ENCODE data around the gene AP3M1. TPM values are rescaled to one million over a fixed set of nuclear protein-coding genes. Genes with fewer than 3 reads are reported as not detected.
A peak's percentile ranks its signal among the peaks of the same experiment; 100 is the strongest.

AP3M1 gene
- total RNA-seq, 1 donor from 2014 or later = 58.3 TPM

- H3K9me3 ChIP-seq (ENCODE audit: low read depth) = no peaks in the 10 kb centered on the region
- no peak overlapping the region for H3K4me3 ChIP-seq
- H3K79me2 ChIP-seq (ENCODE audit: low read depth) = peaks cover 15% of the 10 kb centered on the region
- H3K4me1 ChIP-seq = peaks cover 3% of the 10 kb centered on the region
- H3K36me3 Mint-ChIP-seq = peaks cover 25% of the 10 kb centered on the region
- H3K36me3 ChIP-seq = no peaks in the 10 kb centered on the region
- TF ChIP-seq EZH2 (IDR thresholded peaks at IDR 0.05) (no peak), EZH2phosphoT487 (IDR thresholded peaks at IDR 0.05) (no peak), CTCF (IDR thresholded peaks at IDR 0.05) (no peak)
- H3K4me3 Mint-ChIP-seq = no peak overlapping the region
- H3K9ac ChIP-seq = no peak overlapping the region
- H3K27me3 ChIP-seq = no peaks in the 10 kb centered on the region
- no peaks in the 10 kb centered on the region for H3K9me3 Mint-ChIP-seq
- no peaks in the 10 kb centered on the region for H4K20me1 ChIP-seq (ENCODE audit: low read depth)
- H3K4me2 ChIP-seq = no peak overlapping the region
- H2AFZ ChIP-seq (replicated peaks) = no peak overlapping the region
- no peak overlapping the region for H3K27ac ChIP-seq
- peak overlapping the region; percentile 82 for H3K27ac Mint-ChIP-seq
- peaks cover 2% of the 10 kb centered on the region for H3K27me3 Mint-ChIP-seq (ENCODE audit: insufficient read depth, low read depth)
- H3K4me1 Mint-ChIP-seq = peaks cover 8% of the 10 kb centered on the region
- DNase-seq (ENCODE audit: low spot score) = no peak
- no peaks in the 10 kb centered on the region for H3F3A ChIP-seq (ENCODE audit: low read depth)
Measured at GRCh38 chr10:74072503-74072902, 78.1 kb downstream of the AP3M1 start.

DNA sequence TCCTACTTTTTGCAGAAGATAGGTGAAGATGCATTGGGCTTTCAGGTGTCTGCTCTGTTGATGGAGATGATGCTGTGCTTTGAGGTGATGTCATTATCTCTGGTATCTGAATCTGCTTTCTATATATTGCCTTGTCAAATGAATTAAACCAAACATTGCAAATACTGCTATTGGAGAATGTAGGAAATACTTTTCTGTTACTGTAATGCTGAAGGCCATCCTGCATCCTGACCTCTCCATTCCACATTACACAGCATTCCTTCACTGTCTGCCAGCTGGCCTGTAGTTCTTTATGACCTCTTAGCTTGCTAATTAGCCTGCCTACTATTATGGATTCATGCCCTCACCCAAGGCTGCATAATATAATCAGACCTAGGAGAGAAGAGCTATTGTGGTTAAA lies 79.5 kb downstream of the AP3M1 start:
- H3K27me3 Mint-ChIP-seq (ENCODE audit: insufficient read depth, low read depth) = peaks cover 2% of the 10 kb centered on the region

More for the DNA sequence above, 79.5 kb downstream of the AP3M1 start:
- DNase-seq (ENCODE audit: low spot score) = no peak
- Mint-ChIP-seq H3K4me3 (no peak overlapping the region), H3K27ac (no peak overlapping the region), H3K36me3 (peaks cover 26% of the 10 kb centered on the region), H3K4me1 (peaks cover 5% of the 10 kb centered on the region), H3K9me3 (no peaks in the 10 kb centered on the region)
- Histone ChIP-seq H3K4me2 (no peak overlapping the region), H2AFZ (replicated peaks) (no peak overlapping the region), H3K79me2 (ENCODE audit: low read depth) (peaks cover 18% of the 10 kb centered on the region), H3K9me3 (ENCODE audit: low read depth) (no peaks in the 10 kb centered on the region), H3F3A (ENCODE audit: low read depth) (no peaks in the 10 kb centered on the region), H3K4me3 (no peak overlapping the region), H3K4me1 (no peaks in the 10 kb centered on the region), H3K27me3 (no peaks in the 10 kb centered on the region), H3K36me3 (no peaks in the 10 kb centered on the region), H4K20me1 (ENCODE audit: low read depth) (no peaks in the 10 kb centered on the region), H3K27ac (no peak overlapping the region), H3K9ac (no peak overlapping the region)
- TF ChIP-seq CTCF (IDR thresholded peaks at IDR 0.05) (no peak), EZH2phosphoT487 (IDR thresholded peaks at IDR 0.05) (no peak), EZH2 (IDR thresholded peaks at IDR 0.05) (no peak)

Other genes starting within 250 kb of the AP3M1 start
- 7.6 and 10.7 TPM in 2 replicates for gene PLAU, start 239.7 kb downstream of the AP3M1 start, total RNA-seq (ENCODE audit: low replicate concordance)
- 96.9 and 104 TPM in 2 replicates for gene VCL, start 152.7 kb downstream of the AP3M1 start, total RNA-seq (ENCODE audit: low replicate concordance)
- 33.5 and 50.9 TPM in 2 replicates for gene ADK, start 393 bp upstream of the AP3M1 start, total RNA-seq (ENCODE audit: low replicate concordance)

Data from neural progenitor cell (in vitro differentiated cells).